PC-9 (cell line): ENCODE measurements around the gene YEATS2.

Experiments used
- EZH2 ChIP-seq: fragments of 200-600 bp; sonication (generic); IDR thresholded peaks from 2 replicates; pipeline ENCODE4 v1.8.0; 2017; ENCODE audit warnings: antibody characterized with exemption, low read depth
- TF ChIP-seq, protein P1 (sequence below): fragments of 200-600 bp; sonication (generic); conservative IDR thresholded peaks from 2 replicates; pipeline ENCODE4 v1.6.1; 2017; ENCODE audit warnings: mixed run types, antibody characterized with exemption, mild to moderate bottlenecking, moderate library complexity

DNA sequence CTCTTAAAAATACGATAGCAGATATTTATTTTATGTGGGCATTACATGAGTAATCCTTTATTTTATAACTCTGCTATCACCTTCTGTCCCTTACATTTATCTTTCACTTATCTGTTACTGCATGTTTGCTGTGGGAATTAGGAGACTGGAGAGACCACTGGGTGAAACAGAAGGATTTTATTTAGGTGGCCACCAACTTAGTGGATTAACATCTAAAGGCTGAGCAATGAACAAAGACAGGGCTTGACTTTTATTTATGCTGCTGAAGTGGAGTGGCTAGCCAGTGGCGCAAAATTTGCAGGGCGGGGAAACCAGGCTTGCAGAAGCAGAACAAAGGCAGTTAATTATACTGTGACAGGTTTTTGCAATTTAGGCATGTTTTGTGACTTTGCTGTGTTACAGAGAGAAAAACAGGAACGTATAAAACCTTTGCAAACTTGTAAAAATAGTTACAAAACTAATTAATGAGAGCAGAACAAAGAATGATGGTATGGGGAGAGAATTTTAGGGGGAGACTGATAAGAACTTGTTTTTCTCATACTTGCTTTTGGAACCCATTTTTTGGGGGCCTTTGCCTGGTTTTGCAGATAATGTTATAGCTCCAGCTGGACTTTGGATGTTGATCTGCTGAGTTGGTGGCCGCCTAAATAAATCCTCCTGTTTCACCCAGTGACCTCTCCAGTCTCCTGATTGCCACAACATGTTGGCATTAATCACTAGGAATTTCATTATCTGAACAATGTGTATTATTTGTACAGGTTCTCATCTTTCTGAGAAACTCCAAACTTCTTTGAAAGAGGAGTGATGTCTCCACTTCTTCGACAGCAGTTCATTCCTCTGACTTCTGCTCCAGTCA lies 44.2 kb upstream of the YEATS2 start:
- TF ChIP-seq, protein P1, sequence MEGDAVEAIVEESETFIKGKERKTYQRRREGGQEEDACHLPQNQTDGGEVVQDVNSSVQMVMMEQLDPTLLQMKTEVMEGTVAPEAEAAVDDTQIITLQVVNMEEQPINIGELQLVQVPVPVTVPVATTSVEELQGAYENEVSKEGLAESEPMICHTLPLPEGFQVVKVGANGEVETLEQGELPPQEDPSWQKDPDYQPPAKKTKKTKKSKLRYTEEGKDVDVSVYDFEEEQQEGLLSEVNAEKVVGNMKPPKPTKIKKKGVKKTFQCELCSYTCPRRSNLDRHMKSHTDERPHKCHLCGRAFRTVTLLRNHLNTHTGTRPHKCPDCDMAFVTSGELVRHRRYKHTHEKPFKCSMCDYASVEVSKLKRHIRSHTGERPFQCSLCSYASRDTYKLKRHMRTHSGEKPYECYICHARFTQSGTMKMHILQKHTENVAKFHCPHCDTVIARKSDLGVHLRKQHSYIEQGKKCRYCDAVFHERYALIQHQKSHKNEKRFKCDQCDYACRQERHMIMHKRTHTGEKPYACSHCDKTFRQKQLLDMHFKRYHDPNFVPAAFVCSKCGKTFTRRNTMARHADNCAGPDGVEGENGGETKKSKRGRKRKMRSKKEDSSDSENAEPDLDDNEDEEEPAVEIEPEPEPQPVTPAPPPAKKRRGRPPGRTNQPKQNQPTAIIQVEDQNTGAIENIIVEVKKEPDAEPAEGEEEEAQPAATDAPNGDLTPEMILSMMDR, result no peak
- no peak for TF ChIP-seq EZH2
